HEK293 (cell line): ENCODE measurements around the gene STX10.

Experiments used
- CTCF ChIA-PET: fragments of 350-600 bp; formaldehyde crosslinking; extraction: SDS; loops from one replicate; lab custom pipeline; 2021; ENCODE audit warnings: antibody characterized with exemption; lab: Yijun Ruan, JAX
- POLR2A ChIA-PET: fragments of 300-600 bp; formaldehyde crosslinking; extraction: SDS; loops from one replicate; lab custom pipeline; 2020; ENCODE audit warnings: antibody characterized with exemption, inconsistent platforms; lab: Yijun Ruan, JAX
- H3K27ac ChIP-seq: fragments of 200-500 bp; sonication (Bioruptor generic); 2 replicates; pipeline ENCODE4 v1.5.1; 2014; ENCODE audit warnings: low read depth, low read length, control low read depth, inconsistent platforms; ENCODE audit errors: extremely low read depth
- H3K36me3 ChIP-seq, 2 experiments: fragments of 200-500 bp in 1 of 2; sonication (Bioruptor generic) in 1 of 2; 1 replicate in 1 of 2; 2 replicates in 1 of 2; pipeline ENCODE4 v1.5.1; 2014 to 2017; ENCODE audit warnings: inconsistent platforms in 2 of 2, low read length in 2 of 2; ENCODE audit not compliant: control insufficient read depth in 2 of 2, insufficient read depth in 1 of 2
- H3K4me1 ChIP-seq: fragments of 200-500 bp; sonication (Bioruptor generic); 2 replicates; pipeline ENCODE4 v1.5.1; 2014; ENCODE audit warnings: mild to moderate bottlenecking, low read length, inconsistent platforms; ENCODE audit not compliant: control insufficient read depth, insufficient read depth
- H3K4me3 ChIP-seq: 2 replicates; pipeline ENCODE4 v1.5.1; 2011; ENCODE audit warnings: low read depth, mild to moderate bottlenecking, control low read depth, low read length, moderate library complexity
- H3K9me3 ChIP-seq: fragments of 200-500 bp; sonication (Bioruptor generic); 2 replicates; pipeline ENCODE4 v1.5.1; 2014; ENCODE audit warnings: low read depth, low read length, inconsistent platforms; ENCODE audit not compliant: control insufficient read depth, insufficient read depth
- CTCF ChIP-seq: fragments of 450-650 bp; formaldehyde crosslinking; IDR thresholded peaks from 2 replicates; pipeline ENCODE4 v1.5.1; 2016; ENCODE audit warnings: missing biosample characterization, missing genetic modification characterization
- EGR2 ChIP-seq: fragments of 450-650 bp; formaldehyde crosslinking; IDR thresholded peaks from 2 replicates; pipeline ENCODE4 v1.5.1; 2016; ENCODE audit warnings: low read depth, missing biosample characterization, missing genetic modification characterization
- GLI4 ChIP-seq: fragments of 450-650 bp; formaldehyde crosslinking; IDR thresholded peaks from 2 replicates; pipeline ENCODE4 v1.5.1; 2016; ENCODE audit warnings: missing biosample characterization, missing genetic modification characterization
- KLF1 ChIP-seq: fragments of 450-650 bp; formaldehyde crosslinking; IDR thresholded peaks from 2 replicates; pipeline ENCODE4 v1.5.1; 2016; ENCODE audit warnings: missing biosample characterization, missing genetic modification characterization
- MEIS1 ChIP-seq: sonication (generic); formaldehyde crosslinking; IDR thresholded peaks from 2 replicates; pipeline ENCODE4 v1.8.1; 2022; ENCODE audit warnings: missing genetic modification reagents, mild to moderate bottlenecking, borderline replicate concordance
- REPIN1 ChIP-seq: fragments of 450-650 bp; formaldehyde crosslinking; IDR thresholded peaks from 2 replicates; pipeline ENCODE4 v1.5.1; 2017; ENCODE audit warnings: missing biosample characterization, missing genetic modification characterization, low read depth
- TRIM28 ChIP-seq: IDR thresholded peaks from 2 replicates; pipeline ENCODE4 v1.6.1; 2011; ENCODE audit warnings: low read length, control low read depth, borderline replicate concordance
- ZBTB17 ChIP-seq: fragments of 450-650 bp; formaldehyde crosslinking; IDR thresholded peaks from 2 replicates; pipeline ENCODE4 v1.5.1; 2016; ENCODE audit warnings: missing biosample characterization, missing genetic modification characterization
- ZBTB48 ChIP-seq: fragments of 450-650 bp; formaldehyde crosslinking; IDR thresholded peaks from 2 replicates; pipeline ENCODE4 v1.5.1; 2016; ENCODE audit warnings: missing biosample characterization, missing genetic modification characterization
- ZNF10 ChIP-seq: fragments of 450-650 bp; formaldehyde crosslinking; IDR thresholded peaks from 2 replicates; pipeline ENCODE4 v1.5.1; 2017; ENCODE audit warnings: missing biosample characterization, missing genetic modification characterization
- ZNF157 ChIP-seq: fragments of 450-650 bp; formaldehyde crosslinking; IDR thresholded peaks from 2 replicates; pipeline ENCODE4 v1.5.1; 2016; ENCODE audit warnings: missing biosample characterization, missing genetic modification characterization
- ZNF175 ChIP-seq: fragments of 450-650 bp; formaldehyde crosslinking; IDR thresholded peaks from 2 replicates; pipeline ENCODE4 v1.5.1; 2016; ENCODE audit warnings: missing biosample characterization, missing genetic modification characterization
- ZNF280D ChIP-seq: fragments of 450-650 bp; formaldehyde crosslinking; IDR thresholded peaks from 2 replicates; pipeline ENCODE4 v1.5.1; 2016; ENCODE audit warnings: missing biosample characterization, missing genetic modification characterization
- ZNF292 ChIP-seq: fragments of 450-650 bp; formaldehyde crosslinking; IDR thresholded peaks from 2 replicates; pipeline ENCODE4 v1.5.1; 2016; ENCODE audit warnings: low read depth, missing biosample characterization, missing genetic modification characterization, borderline replicate concordance
- ZNF311 ChIP-seq: fragments of 450-650 bp; formaldehyde crosslinking; IDR thresholded peaks from 2 replicates; pipeline ENCODE4 v1.5.1; 2017; ENCODE audit warnings: missing biosample characterization, missing genetic modification characterization, borderline replicate concordance
- ZNF335 ChIP-seq: fragments of 450-650 bp; formaldehyde crosslinking; conservative IDR thresholded peaks from 2 replicates; pipeline ENCODE4 v1.5.1; 2016; ENCODE audit warnings: missing biosample characterization, missing genetic modification characterization
- ZNF404 ChIP-seq: fragments of 450-650 bp; formaldehyde crosslinking; IDR thresholded peaks from 2 replicates; pipeline ENCODE4 v1.5.1; 2017; ENCODE audit warnings: missing biosample characterization, missing genetic modification characterization
- ZNF473 ChIP-seq: fragments of 450-650 bp; formaldehyde crosslinking; IDR thresholded peaks from 2 replicates; pipeline ENCODE4 v1.5.1; 2017; ENCODE audit warnings: missing biosample characterization, missing genetic modification characterization
- ZNF488 ChIP-seq: fragments of 450-650 bp; formaldehyde crosslinking; IDR thresholded peaks from 2 replicates; pipeline ENCODE4 v1.5.1; 2016; ENCODE audit warnings: missing biosample characterization, missing genetic modification characterization
- ZNF544 ChIP-seq: fragments of 450-650 bp; formaldehyde crosslinking; IDR thresholded peaks from 2 replicates; pipeline ENCODE4 v1.5.0; 2017; ENCODE audit warnings: missing biosample characterization, missing genetic modification characterization
- ZNF558 ChIP-seq: fragments of 450-650 bp; formaldehyde crosslinking; IDR thresholded peaks from 2 replicates; pipeline ENCODE4 v1.5.1; 2016; ENCODE audit warnings: missing biosample characterization, missing genetic modification characterization
- ZNF561 ChIP-seq: fragments of 450-650 bp; IDR thresholded peaks from 2 replicates; pipeline ENCODE4 v1.5.1; 2018; ENCODE audit warnings: missing biosample characterization, missing genetic modification characterization, borderline replicate concordance
- ZNF571 ChIP-seq: fragments of 450-650 bp; formaldehyde crosslinking; IDR thresholded peaks from 2 replicates; pipeline ENCODE4 v1.5.0; 2017; ENCODE audit warnings: missing biosample characterization, missing genetic modification characterization
- ZNF585B ChIP-seq: fragments of 450-650 bp; formaldehyde crosslinking; IDR thresholded peaks from 2 replicates; pipeline ENCODE4 v1.5.1; 2016; ENCODE audit warnings: missing biosample characterization, missing genetic modification characterization
- ZNF677 ChIP-seq: fragments of 450-650 bp; IDR thresholded peaks from 2 replicates; pipeline ENCODE4 v1.5.0; 2018; ENCODE audit warnings: missing biosample characterization, mild to moderate bottlenecking, missing genetic modification characterization, moderate library complexity
- ZNF704 ChIP-seq: fragments of 450-650 bp; formaldehyde crosslinking; IDR thresholded peaks from 2 replicates; pipeline ENCODE4 v1.5.1; 2016; ENCODE audit warnings: missing biosample characterization, missing genetic modification characterization
- ZNF777 ChIP-seq: fragments of 450-650 bp; formaldehyde crosslinking; IDR thresholded peaks from 2 replicates; pipeline ENCODE4 v1.5.1; 2017; ENCODE audit warnings: missing biosample characterization, missing genetic modification characterization, borderline replicate concordance
- ZNF791 ChIP-seq: fragments of 450-650 bp; formaldehyde crosslinking; IDR thresholded peaks from 2 replicates; pipeline ENCODE4 v1.5.1; 2016; ENCODE audit warnings: missing biosample characterization, missing genetic modification characterization
- ZSCAN30 ChIP-seq: fragments of 450-650 bp; IDR thresholded peaks from 2 replicates; pipeline ENCODE4 v1.5.1; 2018; ENCODE audit warnings: missing biosample characterization, mild to moderate bottlenecking, missing genetic modification characterization, moderate library complexity

STX10 gene

GRCh38 chr19:13129384-13129783 lies 20.8 kb downstream of the STX10 start:
- ChIA-PET CTCF (interaction anchor here (0.7 to 1.3 kb wide), 2 partner anchors 152 to 159 kb away, joined by 3 read pairs; no protein-coding TSS in a partner anchor), POLR2A (interaction anchor here (0.7 to 1.3 kb wide), 4 partner anchors 11 to 23 kb away, joined by 3 to 4 read pairs (median 4); partner anchors contain the start of gene NACC1)
- peaks cover 9 to 38% of the 10 kb centered on the region in 2 experiments; a peak in 2 of 3 replicates for H3K36me3 ChIP-seq
- H3K27ac ChIP-seq = no peak overlapping the region
- no peak overlapping the region for H3K4me3 ChIP-seq
- no peaks in the 10 kb centered on the region for H3K9me3 ChIP-seq
- TF ChIP-seq ZNF571 (tag by site-specific recombination) (no peak), ZBTB17 (tag by site-specific recombination) (no peak), KLF1 (no peak), ZNF157 (no peak), ZNF677 (tag by site-specific recombination) (no peak), ZSCAN30 (tag by site-specific recombination) (no peak), ZBTB48 (tag by site-specific recombination) (no peak), ZNF175 (tag by site-specific recombination) (no peak), ZNF473 (tag by site-specific recombination) (no peak), TRIM28 (no peak), ZNF791 (tag by site-specific recombination) (no peak), MEIS1 (CRISPR knock-in tag) (no peak), ZNF335 (tag by site-specific recombination) (no peak), ZNF488 (tag by site-specific recombination) (no peak)
- no peaks in the 10 kb centered on the region for H3K4me1 ChIP-seq

GRCh38 chr19:13128583-13128982 lies 21.6 kb downstream of the STX10 start:
- no peak overlapping the region for H3K4me3 ChIP-seq
- H3K36me3 ChIP-seq = peaks cover 4 to 36% of the 10 kb centered on the region in 2 experiments; a peak in 2 of 3 replicates
- ChIA-PET POLR2A (interaction anchor here (0.7 to 1.0 kb wide), 4 partner anchors 9 to 24 kb away, joined by 3 to 4 read pairs (median 3); partner anchors contain the start of gene NACC1), CTCF (interaction anchor here (0.7 kb wide), 1 partner anchor 158 kb away, joined by 3 read pairs; no protein-coding TSS in a partner anchor)
- no peaks in the 10 kb centered on the region for H3K9me3 ChIP-seq
- TF ChIP-seq CTCF (tag by site-specific recombination) = no peak
- TF ChIP-seq ZNF777 (tag by site-specific recombination) = no peak
- no peak for TF ChIP-seq ZNF10 (tag by site-specific recombination)
- TF ChIP-seq EGR2 (tag by site-specific recombination) = no peak
- no peak for TF ChIP-seq ZNF704
- no peak for TF ChIP-seq ZNF311 (tag by site-specific recombination)
- no peak for TF ChIP-seq ZNF544
- TF ChIP-seq ZNF561 (tag by site-specific recombination) = no peak
- no peak for TF ChIP-seq REPIN1 (tag by site-specific recombination)
- no peak for TF ChIP-seq ZNF280D (tag by site-specific recombination)
- TF ChIP-seq ZNF404 = no peak
- TF ChIP-seq ZNF585B (tag by site-specific recombination) = no peak
- TF ChIP-seq ZNF292 (tag by site-specific recombination) = no peak
- TF ChIP-seq ZNF558 (tag by site-specific recombination) = no peak
- TF ChIP-seq GLI4 = no peak
- H3K4me1 ChIP-seq = no peaks in the 10 kb centered on the region
- H3K27ac ChIP-seq = no peak overlapping the region
